GM12878 (cell line): ENCODE measurements around the gene WSCD1. TPM values are rescaled to one million over a fixed set of nuclear protein-coding genes. Genes with fewer than 3 reads are reported as not detected.

ENCODE experiments used
- ATAC-seq: fragments of 200-7000 bp; cut with Tn5 transposase; 3 replicates; pipeline ENCODE4 v1.9.1; 2020; ENCODE audit warnings: mild to moderate bottlenecking, moderate library complexity
- BruUV-seq: library from RNA; stranded (reverse); fragments of 400-500 nt; replicated peaks from 2 replicates; lab custom pipeline; 2021; lab: Mats Ljungman, UMichigan
- CTCF ChIA-PET: fragments of 300-600 bp; sonication (Branson Sonifier 250); formaldehyde crosslinking; extraction: SDS; loops from one replicate; lab custom pipeline; 2021; ENCODE audit warnings: inconsistent platforms; lab: Yijun Ruan, JAX
- POLR2A ChIA-PET: fragments of 350-600 bp; formaldehyde crosslinking; extraction: SDS; loops from one replicate; lab custom pipeline; 2021; ENCODE audit warnings: inconsistent platforms; lab: Charles Lee
- RAD21 ChIA-PET: fragments of 300-600 bp; sonication (Branson Sonifier 250); formaldehyde crosslinking; loops from one replicate; lab custom pipeline; 2023; ENCODE audit warnings: antibody characterized with exemption; ENCODE audit not compliant: unreplicated experiment; lab: Charles Lee
- SMC1A ChIA-PET: fragments of 300-600 bp; sonication (Branson Sonifier 250); formaldehyde crosslinking; loops from one replicate; lab custom pipeline; 2023; ENCODE audit not compliant: unreplicated experiment, uncharacterized antibody; lab: Charles Lee
- DNase-seq: peaks from one replicate; pipeline ENCODE4 v3.0.0-alpha.2; 2011; ENCODE audit warnings: low read depth, low spot score
- FAIRE-seq: peaks from 3 replicates; lab custom pipeline; 2011; peaks lifted over from hg19 to GRCh38; lab: Jason Lieb, UNC
- H2AFZ ChIP-seq: 2 replicates; pipeline ENCODE4 v1.6.0; 2011; ENCODE audit warnings: low read depth, low read length, control low read depth; ENCODE audit not compliant: control insufficient read depth
- H3K27ac ChIP-seq: 2 replicates; pipeline ENCODE4 v1.5.1; 2011; ENCODE audit warnings: control low read depth; ENCODE audit not compliant: control insufficient read depth, insufficient read depth
- H3K27me3 ChIP-seq, 2 experiments: replicated peaks in 1 of 2; 2 replicates each; pipeline versions ENCODE4 v1.6.0 to v1.6.1; 2011; ENCODE audit warnings: low read length in 1 of 2; ENCODE audit not compliant: control insufficient read depth in 2 of 2, insufficient read depth in 2 of 2
- H3K36me3 ChIP-seq, 2 experiments: 2 replicates each; pipeline ENCODE4 v1.5.1; 2011; ENCODE audit warnings: low read length in 1 of 2; ENCODE audit not compliant: control insufficient read depth in 2 of 2, insufficient read depth in 2 of 2
- H3K4me1 ChIP-seq: 2 replicates; pipeline ENCODE4 v1.6.1; 2011; ENCODE audit warnings: mild to moderate bottlenecking, low read length, moderate library complexity, mixed read lengths; ENCODE audit not compliant: control insufficient read depth, insufficient read depth
- H3K4me2 ChIP-seq: 2 replicates; pipeline ENCODE4 v1.6.0; 2011; ENCODE audit warnings: control low read depth; ENCODE audit not compliant: control insufficient read depth, insufficient read depth
- H3K4me3 ChIP-seq: fragments of 200-600 bp; sonication (generic); 2 replicates; pipeline ENCODE4 v1.5.1; 2016
- H3K79me2 ChIP-seq: 2 replicates; pipeline ENCODE4 v1.6.0; 2011; ENCODE audit warnings: low read length; ENCODE audit not compliant: control insufficient read depth, insufficient read depth
- H3K9ac ChIP-seq: 2 replicates; pipeline ENCODE4 v1.8.0; 2011; ENCODE audit warnings: low read length, control low read depth, mixed read lengths; ENCODE audit not compliant: control insufficient read depth, insufficient read depth
- H3K9me3 ChIP-seq: replicated peaks from 3 replicates; pipeline ENCODE4 v1.5.1; 2011; ENCODE audit warnings: mild to moderate bottlenecking, low read length; ENCODE audit not compliant: control insufficient read depth, insufficient read depth
- H4K20me1 ChIP-seq: 2 replicates; pipeline ENCODE4 v1.6.0; 2011; ENCODE audit not compliant: control insufficient read depth, insufficient read depth
- ASH2L ChIP-seq: fragments of 300-600, 200-600 bp; sonication (generic); IDR thresholded peaks from 2 replicates; pipeline ENCODE4 v1.6.1; 2017; ENCODE audit warnings: low read depth, mild to moderate bottlenecking, borderline replicate concordance
- BCLAF1 ChIP-seq: fragments of 450-650 bp; IDR thresholded peaks from 2 replicates; pipeline ENCODE4 v1.6.1; 2017; ENCODE audit warnings: antibody characterized with exemption, mild to moderate bottlenecking, moderate library complexity
- CBX5 ChIP-seq: sonication (generic); IDR thresholded peaks from 2 replicates; pipeline ENCODE4 v1.6.1; 2016; ENCODE audit warnings: low read depth, moderate library complexity, mild to moderate bottlenecking, inconsistent platforms
- CHD2 ChIP-seq: IDR thresholded peaks from 2 replicates; pipeline ENCODE4 v1.6.1; 2011; ENCODE audit warnings: low read depth, low read length, improper control_type of control experiment, borderline replicate concordance
- E2F8 ChIP-seq: fragments of 450-650 bp; IDR thresholded peaks from 2 replicates; pipeline ENCODE4 v1.6.1; 2018; ENCODE audit warnings: mild to moderate bottlenecking, low read depth, moderate library complexity; ENCODE audit not compliant: partially characterized antibody
- GATAD2B ChIP-seq: fragments of 450-650 bp; conservative IDR thresholded peaks from 2 replicates; pipeline ENCODE4 v1.6.1; 2017; ENCODE audit warnings: low read depth, mild to moderate bottlenecking, moderate library complexity
- KDM1A ChIP-seq: fragments of 200-600 bp; sonication (generic); IDR thresholded peaks from 2 replicates; pipeline ENCODE4 v1.6.1; 2016; ENCODE audit warnings: borderline replicate concordance
- PML ChIP-seq: IDR thresholded peaks from 2 replicates; pipeline ENCODE4 v1.6.1; 2012; ENCODE audit warnings: low read length, inconsistent platforms
- RB1 ChIP-seq: fragments of 450-650 bp; formaldehyde crosslinking; IDR thresholded peaks from 2 replicates; pipeline ENCODE4 v1.6.1; 2017; ENCODE audit warnings: mild to moderate bottlenecking, borderline replicate concordance
- RBBP5 ChIP-seq: fragments of 200-600 bp; sonication (generic); conservative IDR thresholded peaks from 2 replicates; pipeline ENCODE4 v1.6.1; 2016
- SMARCA5 ChIP-seq: fragments of 450-650 bp; IDR thresholded peaks from 2 replicates; pipeline ENCODE4 v1.6.1; 2017; ENCODE audit warnings: mild to moderate bottlenecking
- SP1 ChIP-seq: IDR thresholded peaks from one replicate; pipeline ENCODE4 v1.6.1; 2011; ENCODE audit warnings: low read depth, low read length
- TAF1 ChIP-seq: IDR thresholded peaks from 2 replicates; pipeline ENCODE4 v1.6.1; 2011; ENCODE audit warnings: mild to moderate bottlenecking, low read depth, low read length, borderline replicate concordance
- TCF3 ChIP-seq: IDR thresholded peaks from 2 replicates; pipeline ENCODE4 v1.6.1; 2012; ENCODE audit warnings: low read depth, mild to moderate bottlenecking, low read length, borderline replicate concordance; ENCODE audit not compliant: insufficient read depth
- ZBTB4 ChIP-seq: fragments of 450-650 bp; formaldehyde crosslinking; IDR thresholded peaks from 2 replicates; pipeline ENCODE4 v1.4.0; 2022; ENCODE audit warnings: mild to moderate bottlenecking, moderate library complexity
- WGBS: methylation state at CpG from one replicate; pipeline ENCODE4 v1.1.6; 2016; ENCODE audit warnings: low lambda C conversion rate; ENCODE audit not compliant: insufficient replicate concordance, insufficient coverage; ENCODE audit errors: missing lambda C conversion rate; 5-methylcytosine and 5-hydroxymethylcytosine counted together
- in situ Hi-C: fragments of 300-500 bp; cut with MboI; formaldehyde crosslinking; loops from 9 replicates; pipeline ENCODE4 v1.14.3; 2018; ENCODE audit warnings: mixed read lengths
- intact Hi-C: fragments of 100-400 bp; cut with micrococcal nuclease; formaldehyde crosslinking; loops from one replicate; pipeline ENCODE4 v1.14.2; 2022; ENCODE audit not compliant: unreplicated experiment
- polyA plus RNA-seq, 11 experiments: library from polyadenylated mRNA; depleted of rRNA in 4 of 11; unstranded in 6 of 11; stranded (reverse) in 5 of 11; fragments of >200 nt; fragmentation: Nextera tagmentation in 4 of 11; fragmentation: Illumina TruSeq in 1 of 11; extraction: Ambion mirVana in 4 of 11; extraction: Trizol in 1 of 11; gene quantifications; 1 replicate in 1 of 11; 2 replicates in 10 of 11; pipeline versions ENCODE4 v1.2.1 to v1.2.3, GENCODE V29; 2011 to 2016; ENCODE audit warnings: inconsistent platforms in 2 of 11, missing spikeins in 2 of 11, low read depth in 1 of 11
- total RNA-seq, 4 experiments: library from RNA; depleted of rRNA in 3 of 4; stranded (reverse); fragments of >200 nt in 3 of 4; fragmentation: Illumina TruSeq in 1 of 4; extraction: Trizol in 1 of 4; gene quantifications; 2 replicates each; pipeline versions ENCODE4 v1.2.1 to v1.2.3, GENCODE V29; 2013 to 2021

The WSCD1 gene
- total and polyA plus RNA-seq, 10 of the 15 experiments (the other 5 are each of a cell fraction or from before 2014, with no cell fraction given): 0.01 to 0.16 TPM; not detected in 8

GRCh38 chr17:6075050-6075449 lies 4.9 kb downstream of the WSCD1 start:
- no peaks in the 10 kb centered on the region for H3K36me3 ChIP-seq
- H2AFZ ChIP-seq: no peak overlapping the region
- DNase-seq (no peak), ATAC-seq (no peak), FAIRE-seq (no peak)
- no peak overlapping the region for H3K4me2 ChIP-seq
- ChIA-PET RAD21 (no interaction called here), SMC1A (no interaction called here), CTCF (no interaction called here), POLR2A (interaction anchor here (0.5 kb wide), 1 partner anchor 14 kb away, joined by 3 read pairs; no protein-coding TSS in a partner anchor)
- no peaks in the 10 kb centered on the region for H3K9me3 ChIP-seq
- in situ Hi-C loops: no loop called here
- H3K4me1 ChIP-seq: no peaks in the 10 kb centered on the region
- H3K4me3 ChIP-seq: no peak overlapping the region
- H3K27me3 ChIP-seq: peaks cover 0 to 5% of the 10 kb centered on the region in 2 experiments; a peak in 2 of 4 replicates
- no peaks in the 10 kb centered on the region for H4K20me1 ChIP-seq
- WGBS: 4% methylated on average over 6 of the region's 6 CpGs
- intact Hi-C loops: no loop called here
- no peaks in the 10 kb centered on the region for H3K79me2 ChIP-seq
- no TSS peak for BruUV-seq
- no peak overlapping the region for H3K27ac ChIP-seq
- H3K9ac ChIP-seq: no peak overlapping the region
- TF ChIP-seq ASH2L (no peak), TAF1 (no peak), SMARCA5 (no peak), CHD2 (no peak), TCF3 (no peak), PML (no peak), CBX5 (no peak), RBBP5 (no peak), GATAD2B (no peak), SP1 (no peak), RB1 (no peak), BCLAF1 (no peak), E2F8 (no peak), KDM1A (no peak), ZBTB4 (CRISPR knock-in tag) (no peak)
